ENCODE data around the gene C2CD2L.
"Not testable (repeated sequence)": the region's sequence is repeated elsewhere in the genome, so short reads cannot be mapped to it uniquely, and the experiment has no call there.

C2CD2L gene

GRCh38 chr11:119093942-119094815 is 13.0 kb upstream of the C2CD2L start:
- no peak for DNase-seq

- no peak for DNase-seq
Observed at GRCh38 chr11:119094816-119095065, 12.4 kb upstream of the C2CD2L start.

GRCh38 chr11:119095066-119095880 is 11.9 kb upstream of the C2CD2L start:
- DNase-seq, result peak; percentile 91

- no peak for DNase-seq
Observed at GRCh38 chr11:119099711-119100110, 7.4 kb upstream of the C2CD2L start.

- DNase-seq, result peak; percentile 9
Observed at GRCh38 chr11:119100246-119100970, 6.7 kb upstream of the C2CD2L start.

GRCh38 chr11:119100994-119101758 is 6.0 kb upstream of the C2CD2L start:
- no peak for DNase-seq

GRCh38 chr11:119101759-119102423 is 5.3 kb upstream of the C2CD2L start, which contains the start of gene DPAGT1:
Gene DPAGT1 (minus strand): TSS chr11:119101853. CDS start chr11:119101655, 198 bp downstream.
- peak; percentile 91 for DNase-seq

- DNase-seq, result not testable (repeated sequence)
Observed at GRCh38 chr11:119103161-119103664, 3.9 kb upstream of the C2CD2L start.

GRCh38 chr11:119103793-119104192 is 3.4 kb upstream of the C2CD2L start:
- peak; percentile 24 for DNase-seq

- DNase-seq, result no peak
Observed at GRCh38 chr11:119107538-119108145, 498 bp downstream of the C2CD2L start.

- no peak for DNase-seq
Observed at GRCh38 chr11:119108146-119108856, 1.2 kb downstream of the C2CD2L start.

GRCh38 chr11:119108857-119109221 is 1.7 kb downstream of the C2CD2L start:
- DNase-seq, result no peak

GRCh38 chr11:119109843-119110242 is 2.7 kb downstream of the C2CD2L start:
- no peak for DNase-seq

GRCh38 chr11:119110439-119110838 is 3.3 kb downstream of the C2CD2L start:
- no peak for DNase-seq

- DNase-seq, result no peak
Observed at GRCh38 chr11:119111361-119111925, 4.3 kb downstream of the C2CD2L start.

- DNase-seq, result no peak
Observed at GRCh38 chr11:119112314-119113020, 5.3 kb downstream of the C2CD2L start.

GRCh38 chr11:119113716-119114115 is 6.6 kb downstream of the C2CD2L start:
- no peak for DNase-seq

GRCh38 chr11:119114351-119114750 is 7.2 kb downstream of the C2CD2L start:
- DNase-seq, result no peak

GRCh38 chr11:119115484-119116234 is 8.5 kb downstream of the C2CD2L start:
- DNase-seq, result no peak
